Tibial artery (tissue), 4 donors: ENCODE data around the gene UNC119.

Experiments used
- DNase-seq, 2 donors: peaks; one replicate each; pipeline ENCODE4 v3.0.0-alpha.2; 2019
- H3K27ac ChIP-seq, 2 donors: fragments of 200-600 bp; sonication (generic) in 1 of 2; 1 replicate in 1 of 2; 2 replicates in 1 of 2; pipeline ENCODE4 v1.5.1; 2018 to 2019; ENCODE audit warnings: mild to moderate bottlenecking in 1 of 2
- H3K27me3 ChIP-seq, 2 donors: fragments of 200-600 bp; sonication (generic) in 1 of 2; one replicate each; pipeline versions ENCODE4 v1.5.1 to v1.6.0; 2016 to 2019
- H3K36me3 ChIP-seq, 3 donors: fragments of 200-600 bp; sonication (generic) in 2 of 3; one replicate each; pipeline ENCODE4 v1.5.1; 2016 to 2019; ENCODE audit warnings: mild to moderate bottlenecking in 2 of 3
- H3K4me1 ChIP-seq, 4 donors: fragments of 200-600 bp; sonication (generic) in 2 of 4; 1 replicate in 3 of 4; 2 replicates in 1 of 4; pipeline ENCODE4 v1.5.1; 2016 to 2019
- H3K4me3 ChIP-seq, 2 donors: fragments of 200-600 bp; sonication (generic) in 1 of 2; 1 replicate in 1 of 2; 2 replicates in 1 of 2; pipeline ENCODE4 v1.5.1; 2018 to 2019; ENCODE audit warnings: mild to moderate bottlenecking in 2 of 2
- H3K9me3 ChIP-seq, 3 donors: fragments of 200-600 bp; sonication (generic) in 1 of 3; one replicate each; pipeline ENCODE4 v1.5.1; 2016 to 2019
- CTCF ChIP-seq, 2 experiments: fragments of 200-600 bp in 1 of 2; fragments of 450-650 bp in 1 of 2; IDR thresholded peaks; one replicate each; pipeline ENCODE4 v1.5.1; 2017 to 2019; ENCODE audit warnings: antibody characterized with exemption in 2 of 2, mild to moderate bottlenecking in 1 of 2, moderate library complexity in 1 of 2
- intact Hi-C: fragments of 100-400 bp; cut with DNase I; formaldehyde crosslinking; loops from one replicate; pipeline ENCODE4 v1.15.0; 2023; ENCODE audit warnings: low total_unique reads

Gene UNC119

GRCh38 chr17:28572259-28573039 is 20.0 kb upstream of the UNC119 start:
- intact Hi-C loops, result no loop called here
- DNase-seq, result no peak
- no peak for TF ChIP-seq CTCF (IDR thresholded peaks at IDR 0.05)
- Histone ChIP-seq H3K9me3 (no peaks in the 10 kb centered on the region), H3K27me3 (no peaks in the 10 kb centered on the region), H3K27ac (peak overlapping the region; percentile 87 to 93), H3K4me1 (peaks cover 0 to 34% (median 25%) of the 10 kb centered on the region in 4 donors), H3K4me3 (peak overlapping the region; percentile 97), H3K36me3 (no peaks in the 10 kb centered on the region)

GRCh38 chr17:28571361-28572122 is 19.1 kb upstream of the UNC119 start, which contains the start of gene PIGS:
Gene PIGS (minus strand): TSS chr17:28571524. CDS start chr17:28571496, 28 bp downstream.
- peak; percentile 93 to 97 for DNase-seq
- Histone ChIP-seq H3K9me3 (no peaks in the 10 kb centered on the region), H3K4me3 (peak within 1 kb of the TSS; percentile 97), H3K27me3 (no peaks in the 10 kb centered on the region), H3K36me3 (peaks cover 0 to 6% (median 0%) of the 10 kb centered on the region in 3 donors), H3K27ac (peak within 1 kb of the TSS; percentile 87 to 93), H3K4me1 (peaks cover 0 to 27% (median 21%) of the 10 kb centered on the region in 4 donors)
- no peak for TF ChIP-seq CTCF (IDR thresholded peaks at IDR 0.05)
- intact Hi-C loops, result no loop called here

- Histone ChIP-seq H3K4me3 (peak overlapping the region; percentile 97), H3K27me3 (no peaks in the 10 kb centered on the region), H3K4me1 (peaks cover 0 to 27% (median 19%) of the 10 kb centered on the region in 4 donors), H3K27ac (peak overlapping the region; percentile 87 to 93), H3K36me3 (peaks cover 0 to 8% (median 0%) of the 10 kb centered on the region in 3 donors), H3K9me3 (no peaks in the 10 kb centered on the region)
- DNase-seq, result no peak
- TF ChIP-seq CTCF (IDR thresholded peaks at IDR 0.05), result no peak
- intact Hi-C loops, result no loop called here
These were observed 18.4 kb upstream of the UNC119 start for GRCh38 chr17:28570716-28571360.

- Histone ChIP-seq H3K27me3 (no peaks in the 10 kb centered on the region), H3K27ac (no peak overlapping the region), H3K9me3 (no peaks in the 10 kb centered on the region), H3K4me1 (peaks cover 0 to 27% (median 18%) of the 10 kb centered on the region in 4 donors), H3K36me3 (peaks cover 0 to 12% (median 0%) of the 10 kb centered on the region in 3 donors), H3K4me3 (no peak overlapping the region)
- intact Hi-C loops, result no loop called here
- no peak for TF ChIP-seq CTCF (IDR thresholded peaks at IDR 0.05)
- no peak for DNase-seq
These were observed 17.0 kb upstream of the UNC119 start for GRCh38 chr17:28569446-28569845.

- no peak for TF ChIP-seq CTCF (IDR thresholded peaks at IDR 0.05)
- H3K36me3 ChIP-seq, result peaks cover 6 to 29% (median 13%) of the 10 kb centered on the region in 3 donors
- DNase-seq, result no peak
- intact Hi-C loops, result no loop called here
- peaks cover 0 to 26% (median 18%) of the 10 kb centered on the region in 4 donors for H3K4me1 ChIP-seq
- H3K27me3 ChIP-seq, result no peaks in the 10 kb centered on the region
- no peaks in the 10 kb centered on the region for H3K9me3 ChIP-seq
- no peak overlapping the region for H3K4me3 ChIP-seq
- no peak overlapping the region for H3K27ac ChIP-seq
These were observed 15.2 kb upstream of the UNC119 start for GRCh38 chr17:28567604-28568003.
